ENCODE results near the gene TANC2. TPM values are rescaled to one million over a fixed set of nuclear protein-coding genes. Genes with fewer than 3 reads are reported as not detected.

The TANC2 gene
- total and polyA plus RNA-seq, 9 of the 15 experiments (the other 6 are each of a cell fraction or from before 2014, with no cell fraction given) = 0.46 to 7.8 (median 4.5) TPM

GRCh38 chr17:62965686-62966425 lies at the start of gene TANC2 (continued):
- no peak for TF ChIP-seq FOXJ3 (CRISPR knock-in tag; IDR thresholded peaks at IDR 0.05)
- TF ChIP-seq USF2 (CRISPR knock-in tag; IDR thresholded peaks at IDR 0.05) = peak; percentile 88
- no peak for TF ChIP-seq ZNF780A (CRISPR knock-in tag; IDR thresholded peaks at IDR 0.05)
- peak; percentile 61; the same call in 1 of the 2 replicates for TF ChIP-seq EGR1 (conservative IDR thresholded peaks at IDR 0.05)
- TF ChIP-seq ESRRA (IDR thresholded peaks at IDR 0.05; ENCODE audit: borderline replicate concordance, low read depth) = peak; percentile 28; the same call in 1 of the 2 replicates
- TF ChIP-seq FOSL1 (tag; conservative IDR thresholded peaks at IDR 0.05) = peak; percentile 63
- no peak for TF ChIP-seq RBM34 (IDR thresholded peaks at IDR 0.05; ENCODE audit: borderline replicate concordance, insufficient read depth, low read length)
- TF ChIP-seq DPF2 (IDR thresholded peaks at IDR 0.05) = peak; percentile 41; the same call in 1 of the 2 replicates
- TF ChIP-seq GATA2 (CRISPR knock-in tag; IDR thresholded peaks at IDR 0.05) = no peak
- TF ChIP-seq HOXB6 (CRISPR knock-in tag; IDR thresholded peaks at IDR 0.05; ENCODE audit: borderline replicate concordance) = no peak
- TF ChIP-seq CREB5 (CRISPR knock-in tag; IDR thresholded peaks at IDR 0.05) = no peak
- TF ChIP-seq ARNT (IDR thresholded peaks at IDR 0.05) = no peak
- TF ChIP-seq ZNF175 (CRISPR knock-in tag; IDR thresholded peaks at IDR 0.05; ENCODE audit: low read depth) = peak; percentile 64; the same call in 1 of the 2 replicates
- TF ChIP-seq ZNF639 (CRISPR knock-in tag; conservative IDR thresholded peaks at IDR 0.05 in 1 of 2, IDR thresholded peaks at IDR 0.05 in 1 of 2) = peak in 1 of 2 experiments; percentile 64; a peak in 2 of 4 replicates
- 0 out of 2 replicates have a peak, but pooled peaks have one; percentile 46 for TF ChIP-seq LEF1 (IDR thresholded peaks at IDR 0.05)
- no peak for TF ChIP-seq CBX2 (IDR thresholded peaks at IDR 0.05; ENCODE audit: insufficient read depth, low read length, poor library complexity, severe bottlenecking)
- TF ChIP-seq ZFX (CRISPR knock-in tag; IDR thresholded peaks at IDR 0.05) = peak; percentile 85
- TF ChIP-seq ATF2 (CRISPR knock-in tag; IDR thresholded peaks at IDR 0.05) = peak; percentile 86
- peak; percentile 88 for TF ChIP-seq RAD51 (IDR thresholded peaks at IDR 0.05; ENCODE audit: borderline replicate concordance, low read depth)
- peak; percentile 97 for TF ChIP-seq ATF7 (IDR thresholded peaks at IDR 0.05)
- TF ChIP-seq MAFG (tag; conservative IDR thresholded peaks at IDR 0.05) = no peak
- TF ChIP-seq CCAR2 (IDR thresholded peaks at IDR 0.05; ENCODE audit: low read depth, low read length) = no peak
- no peak for TF ChIP-seq HDAC1 (IDR thresholded peaks at IDR 0.05)
